HEK293T (cell line): ENCODE results near the gene VOPP1.

Experiments
- CTCF ChIA-PET: fragments of 350-600 bp; formaldehyde crosslinking; extraction: SDS; loops from one replicate; lab custom pipeline; 2021; ENCODE audit warnings: antibody characterized with exemption, inconsistent platforms; lab: Yijun Ruan, JAX
- POLR2A ChIA-PET: fragments of 350-600 bp; formaldehyde crosslinking; extraction: SDS; loops from one replicate; lab custom pipeline; 2020; ENCODE audit warnings: antibody characterized with exemption, inconsistent platforms; lab: Yijun Ruan, JAX
- DNase-seq: peaks from one replicate; pipeline ENCODE4 v3.0.0; 2012; ENCODE audit warnings: mixed read lengths; ENCODE audit errors: extremely low spot score
- ARNT ChIP-seq: fragments of 450-650 bp; IDR thresholded peaks from 2 replicates; pipeline ENCODE4 v1.6.1; 2017; ENCODE audit warnings: mild to moderate bottlenecking
- BHLHE40 ChIP-seq: fragments of 450-650 bp; IDR thresholded peaks from 2 replicates; pipeline ENCODE4 v1.6.1; 2016; ENCODE audit warnings: mild to moderate bottlenecking, moderate library complexity, borderline replicate concordance
- CTBP1 ChIP-seq: fragments of 450-650 bp; IDR thresholded peaks from 2 replicates; pipeline ENCODE4 v1.6.1; 2016; ENCODE audit warnings: borderline replicate concordance
- ELF4 ChIP-seq: fragments of 450-650 bp; IDR thresholded peaks from 2 replicates; pipeline ENCODE4 v1.6.1; 2017; ENCODE audit warnings: antibody characterized with exemption
- FOXA1 ChIP-seq: fragments of 450-650 bp; IDR thresholded peaks from 2 replicates; pipeline ENCODE4 v1.6.1; 2016; ENCODE audit warnings: mild to moderate bottlenecking
- FOXK2 ChIP-seq: fragments of 450-650 bp; IDR thresholded peaks from 2 replicates; pipeline ENCODE4 v1.6.1; 2016; ENCODE audit warnings: mild to moderate bottlenecking
- FOXM1 ChIP-seq: fragments of 450-650 bp; IDR thresholded peaks from 2 replicates; pipeline ENCODE4 v1.6.1; 2017; ENCODE audit warnings: mild to moderate bottlenecking, borderline replicate concordance
- HDGF ChIP-seq: fragments of 450-650 bp; IDR thresholded peaks from 2 replicates; pipeline ENCODE4 v1.6.1; 2017; ENCODE audit warnings: antibody characterized with exemption, borderline replicate concordance
- L3MBTL2 ChIP-seq: fragments of 450-650 bp; conservative IDR thresholded peaks from 2 replicates; pipeline ENCODE4 v1.6.1; 2016; ENCODE audit warnings: mild to moderate bottlenecking
- LEF1 ChIP-seq: fragments of 450-650 bp; IDR thresholded peaks from 2 replicates; pipeline ENCODE4 v1.6.1; 2017; ENCODE audit warnings: mild to moderate bottlenecking, borderline replicate concordance
- NFRKB ChIP-seq: fragments of 450-650 bp; IDR thresholded peaks from 2 replicates; pipeline ENCODE4 v1.6.1; 2016; ENCODE audit warnings: mild to moderate bottlenecking, moderate library complexity
- PKNOX1 ChIP-seq: fragments of 450-650 bp; IDR thresholded peaks from 2 replicates; pipeline ENCODE4 v1.6.1; 2016
- SP1 ChIP-seq: fragments of 450-650 bp; IDR thresholded peaks from 2 replicates; pipeline ENCODE4 v1.6.1; 2017
- SUZ12 ChIP-seq: fragments of 450-650 bp; IDR thresholded peaks from 2 replicates; pipeline ENCODE4 v1.6.1; 2016; ENCODE audit warnings: mild to moderate bottlenecking
- TARDBP ChIP-seq: fragments of 450-650 bp; IDR thresholded peaks from 2 replicates; pipeline ENCODE4 v1.6.1; 2016
- ZNF384 ChIP-seq: fragments of 450-650 bp; IDR thresholded peaks from 2 replicates; pipeline ENCODE4 v1.6.1; 2016

The VOPP1 gene

GRCh38 chr7:55436457-55436856, 135.8 kb downstream of the VOPP1 start:
- TF ChIP-seq FOXA1 (no peak), BHLHE40 (no peak), CTBP1 (no peak), ELF4 (no peak), FOXM1 (no peak), ARNT (no peak), FOXK2 (no peak), ZNF384 (no peak)
- no peak for DNase-seq
- ChIA-PET CTCF (no interaction called here), POLR2A (no interaction called here)

GRCh38 chr7:55435466-55435865, 136.8 kb downstream of the VOPP1 start:
- no peak for TF ChIP-seq BHLHE40
- TF ChIP-seq L3MBTL2 = no peak
- no peak for TF ChIP-seq HDGF
- no peak for TF ChIP-seq ARNT
- no peak for TF ChIP-seq NFRKB
- TF ChIP-seq FOXA1 = no peak
- TF ChIP-seq PKNOX1 = no peak
- no peak for TF ChIP-seq TARDBP
- no peak for TF ChIP-seq ZNF384
- no peak for TF ChIP-seq FOXK2
- TF ChIP-seq LEF1 = no peak
- no peak for TF ChIP-seq SP1
- no peak for TF ChIP-seq SUZ12
- no peak for TF ChIP-seq FOXM1
- no peak for TF ChIP-seq CTBP1
- no peak for TF ChIP-seq ELF4
- POLR2A ChIA-PET = no interaction called here
- CTCF ChIA-PET = no interaction called here

GRCh38 chr7:55432939-55433784, 139.1 kb downstream of the VOPP1 start:
- ChIA-PET POLR2A (no interaction called here), CTCF (interaction anchor here (0.7 to 1.7 kb wide), 2 partner anchors 9 to 13 kb away, joined by 3 read pairs; no protein-coding TSS in a partner anchor)
- TF ChIP-seq FOXA1 (no peak), FOXK2 (no peak), SP1 (no peak), BHLHE40 (no peak), HDGF (no peak), L3MBTL2 (no peak), SUZ12 (no peak), NFRKB (no peak), ELF4 (no peak), LEF1 (no peak)
- DNase-seq = peak; percentile 58

More at GRCh38 chr7:55435466-55435865, 136.8 kb downstream of the VOPP1 start:
- DNase-seq = no peak

GRCh38 chr7:55432506-55432905, 139.8 kb downstream of the VOPP1 start:
- ChIA-PET CTCF (interaction anchor here (0.7 to 1.7 kb wide), 2 partner anchors 9 to 13 kb away, joined by 3 read pairs; no protein-coding TSS in a partner anchor), POLR2A (no interaction called here)
- TF ChIP-seq BHLHE40 (no peak), TARDBP (no peak), LEF1 (no peak), FOXM1 (no peak), PKNOX1 (no peak), ELF4 (no peak), L3MBTL2 (no peak), HDGF (no peak), SP1 (no peak), FOXK2 (no peak), NFRKB (no peak), FOXA1 (no peak), ARNT (no peak), ZNF384 (no peak), SUZ12 (no peak), CTBP1 (no peak)
- DNase-seq = no peak

GRCh38 chr7:55431898-55432297, 140.4 kb downstream of the VOPP1 start:
- no peak for DNase-seq
- POLR2A ChIA-PET = no interaction called here

GRCh38 chr7:55429835-55430499, 142.3 kb downstream of the VOPP1 start:
- ChIA-PET CTCF (interaction anchor here (0.5 kb wide), 1 partner anchor 689 kb away, joined by 3 read pairs; no protein-coding TSS in a partner anchor), POLR2A (no interaction called here)
- no peak for TF ChIP-seq CTBP1
- no peak for TF ChIP-seq BHLHE40
- TF ChIP-seq PKNOX1 = no peak
- TF ChIP-seq FOXA1 = no peak
- no peak for TF ChIP-seq LEF1
- TF ChIP-seq SUZ12 = no peak
- TF ChIP-seq ARNT = no peak
- TF ChIP-seq TARDBP = no peak
- no peak for TF ChIP-seq FOXM1
- no peak for TF ChIP-seq SP1
- no peak for TF ChIP-seq L3MBTL2
- TF ChIP-seq ZNF384 = no peak
- DNase-seq = no peak

More at GRCh38 chr7:55431898-55432297, 140.4 kb downstream of the VOPP1 start:
- CTCF ChIA-PET = no interaction called here
- TF ChIP-seq FOXA1 = no peak
- no peak for TF ChIP-seq SUZ12
- TF ChIP-seq ARNT = no peak
- TF ChIP-seq ZNF384 = no peak
